WI38 (cell line): ENCODE results near the gene PRRT3.

Experiments
- H3K4me3 ChIP-seq: 2 replicates; pipeline ENCODE4 v1.5.1; 2011; ENCODE audit warnings: low read depth, mild to moderate bottlenecking, control low read depth, low read length
- TF ChIP-seq, protein P1 (sequence below): IDR thresholded peaks from 2 replicates; pipeline ENCODE4 v1.5.1; 2012; ENCODE audit warnings: low read depth, mild to moderate bottlenecking, control low read depth, low read length

The PRRT3 gene

DNA sequence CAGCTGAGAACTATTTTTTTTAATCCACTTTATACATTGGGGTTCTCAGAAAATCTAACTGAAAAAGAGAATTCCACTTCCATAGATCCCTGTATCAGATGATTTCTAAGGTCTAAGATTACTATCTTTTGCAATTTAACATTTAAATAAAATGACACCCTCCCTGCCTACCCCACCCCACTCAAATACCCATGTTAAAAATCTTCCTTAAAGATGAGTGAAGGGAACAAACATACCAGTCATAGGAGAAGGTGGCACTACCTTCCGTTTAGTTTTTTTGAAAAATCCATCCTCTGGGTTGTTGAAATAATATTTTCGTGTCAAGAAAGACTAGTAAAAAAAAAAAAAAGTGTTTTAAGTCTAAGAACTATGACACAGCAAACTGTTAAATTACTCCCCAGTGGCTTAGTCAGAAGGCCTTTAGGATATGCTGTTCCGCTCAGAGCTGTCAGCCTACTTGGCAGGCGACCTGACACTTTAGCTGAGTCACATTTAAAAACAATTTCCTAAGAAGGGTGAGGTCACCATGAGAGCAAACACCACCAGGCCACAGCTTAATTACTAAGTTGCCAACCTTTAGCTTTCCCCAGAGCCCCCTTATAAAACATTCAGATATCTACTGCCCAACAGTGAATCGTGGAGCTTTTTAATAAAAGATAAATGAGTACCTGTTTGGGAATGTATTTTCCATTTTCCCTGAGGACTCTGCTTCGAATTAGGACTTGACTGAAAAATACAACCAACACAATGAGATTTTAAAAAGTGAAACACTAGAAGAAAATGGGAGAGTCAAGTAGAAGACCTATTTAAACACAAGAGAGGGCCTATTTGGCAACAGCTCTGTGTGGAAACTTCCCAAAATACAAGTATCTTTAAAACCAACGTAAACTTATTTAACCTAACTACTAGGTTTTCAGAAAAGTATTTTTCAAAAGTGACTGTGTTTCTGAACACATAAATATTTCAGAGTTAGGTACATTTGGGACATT is 24.8 kb upstream of the PRRT3 start:
- TF ChIP-seq, protein P1, sequence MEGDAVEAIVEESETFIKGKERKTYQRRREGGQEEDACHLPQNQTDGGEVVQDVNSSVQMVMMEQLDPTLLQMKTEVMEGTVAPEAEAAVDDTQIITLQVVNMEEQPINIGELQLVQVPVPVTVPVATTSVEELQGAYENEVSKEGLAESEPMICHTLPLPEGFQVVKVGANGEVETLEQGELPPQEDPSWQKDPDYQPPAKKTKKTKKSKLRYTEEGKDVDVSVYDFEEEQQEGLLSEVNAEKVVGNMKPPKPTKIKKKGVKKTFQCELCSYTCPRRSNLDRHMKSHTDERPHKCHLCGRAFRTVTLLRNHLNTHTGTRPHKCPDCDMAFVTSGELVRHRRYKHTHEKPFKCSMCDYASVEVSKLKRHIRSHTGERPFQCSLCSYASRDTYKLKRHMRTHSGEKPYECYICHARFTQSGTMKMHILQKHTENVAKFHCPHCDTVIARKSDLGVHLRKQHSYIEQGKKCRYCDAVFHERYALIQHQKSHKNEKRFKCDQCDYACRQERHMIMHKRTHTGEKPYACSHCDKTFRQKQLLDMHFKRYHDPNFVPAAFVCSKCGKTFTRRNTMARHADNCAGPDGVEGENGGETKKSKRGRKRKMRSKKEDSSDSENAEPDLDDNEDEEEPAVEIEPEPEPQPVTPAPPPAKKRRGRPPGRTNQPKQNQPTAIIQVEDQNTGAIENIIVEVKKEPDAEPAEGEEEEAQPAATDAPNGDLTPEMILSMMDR = no peak
- H3K4me3 ChIP-seq = no peak overlapping the region

DNA sequence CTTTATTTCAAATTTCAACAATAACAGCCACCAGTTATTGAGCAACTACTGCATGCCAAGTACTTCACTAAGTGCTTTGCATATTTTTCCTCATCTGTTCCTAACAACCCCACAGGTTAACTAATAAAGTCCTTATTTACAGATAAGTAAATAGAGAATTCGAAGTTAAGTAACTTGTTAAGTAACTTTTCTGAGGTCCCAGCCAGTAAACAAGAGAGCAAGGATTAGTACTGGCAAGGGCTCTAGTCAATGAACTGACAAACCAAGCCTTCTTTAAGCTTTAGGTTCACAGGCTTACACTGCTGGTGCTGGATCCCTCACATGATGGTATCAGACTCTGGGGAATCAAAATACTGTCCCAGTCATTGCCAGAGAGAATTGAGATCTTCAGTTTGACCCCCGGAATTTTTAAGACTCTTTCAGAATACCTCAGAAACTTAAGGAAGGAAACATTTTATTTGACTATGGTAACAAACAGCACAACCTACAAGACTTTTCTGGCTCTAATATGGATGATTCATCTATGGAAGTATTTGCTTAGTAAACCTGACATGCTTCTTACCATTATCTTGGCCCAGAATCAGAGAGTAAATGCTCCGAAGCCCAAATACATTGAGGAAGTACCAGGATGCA is 17.9 kb upstream of the PRRT3 start:
- no peak overlapping the region for H3K4me3 ChIP-seq

GRCh38 chr3:9969632-9970019 is 17.4 kb upstream of the PRRT3 start:
- TF ChIP-seq, protein P1 = no peak
- no peak overlapping the region for H3K4me3 ChIP-seq

More for the DNA sequence above, 17.9 kb upstream of the PRRT3 start:
- TF ChIP-seq, protein P1 = no peak

GRCh38 chr3:9966841-9967240 is 14.6 kb upstream of the PRRT3 start:
- no peak overlapping the region for H3K4me3 ChIP-seq
- TF ChIP-seq, protein P1 = no peak

DNA sequence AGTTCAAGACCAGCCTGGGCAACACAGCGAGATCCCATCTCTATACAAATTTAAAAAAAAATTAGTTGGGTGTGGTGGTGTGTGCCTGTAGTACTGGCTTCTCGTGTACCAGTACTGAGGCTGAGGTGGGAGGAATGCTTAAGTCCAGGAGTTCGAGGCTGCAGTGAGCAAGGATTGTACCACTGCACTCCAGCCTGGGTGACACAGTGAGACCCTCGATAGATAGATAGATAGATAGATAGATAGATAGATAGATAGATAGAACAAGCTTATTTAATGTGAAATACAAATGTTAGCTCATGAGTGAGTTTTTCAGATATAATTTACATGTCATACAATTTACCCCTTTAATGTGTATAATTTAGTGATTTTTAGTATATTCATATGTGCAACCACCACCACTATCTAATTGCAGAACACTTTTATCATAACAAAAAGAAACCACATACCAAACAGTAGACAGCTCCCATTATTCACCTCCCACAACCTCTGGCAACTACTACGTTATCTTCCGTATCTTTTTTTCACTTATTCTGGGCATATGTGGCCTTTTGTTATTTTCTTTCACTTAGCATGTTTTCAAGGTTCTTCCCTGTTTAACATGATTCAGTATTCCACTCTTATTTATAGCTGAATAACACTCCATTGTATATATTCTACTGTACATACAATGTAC is 13.1 kb upstream of the PRRT3 start:
- no peak overlapping the region for H3K4me3 ChIP-seq
- TF ChIP-seq, protein P1 = no peak

GRCh38 chr3:9957214-9957613 is 5.0 kb upstream of the PRRT3 start:
- TF ChIP-seq, protein P1 = no peak
- no peak overlapping the region for H3K4me3 ChIP-seq
